Tibial nerve (tissue), 4 donors: ENCODE measurements around the gene FAF2.

Experiments used
- EP300 ChIP-seq, 2 donors: sonication (generic); formaldehyde crosslinking; IDR thresholded peaks; one replicate each; pipeline ENCODE4 v1.6.1; 2017; ENCODE audit warnings: antibody characterized with exemption in 2 of 2, mild to moderate bottlenecking in 1 of 2
- POLR2A ChIP-seq, 2 donors: fragments of 450-650 bp; IDR thresholded peaks; one replicate each; pipeline ENCODE4 v1.6.1; 2017; ENCODE audit warnings: antibody characterized with exemption in 2 of 2, mild to moderate bottlenecking in 2 of 2, moderate library complexity in 2 of 2
- TF ChIP-seq, protein P1 (sequence below), 5 experiments: fragments of 200-600 bp in 3 of 5; fragments of 450-650 bp in 2 of 5; sonication (generic) in 3 of 5; IDR thresholded peaks; one replicate each; pipeline ENCODE4 v1.5.1; 2016 to 2019; ENCODE audit warnings: antibody characterized with exemption in 5 of 5, mild to moderate bottlenecking in 3 of 5, moderate library complexity in 2 of 5

DNA sequence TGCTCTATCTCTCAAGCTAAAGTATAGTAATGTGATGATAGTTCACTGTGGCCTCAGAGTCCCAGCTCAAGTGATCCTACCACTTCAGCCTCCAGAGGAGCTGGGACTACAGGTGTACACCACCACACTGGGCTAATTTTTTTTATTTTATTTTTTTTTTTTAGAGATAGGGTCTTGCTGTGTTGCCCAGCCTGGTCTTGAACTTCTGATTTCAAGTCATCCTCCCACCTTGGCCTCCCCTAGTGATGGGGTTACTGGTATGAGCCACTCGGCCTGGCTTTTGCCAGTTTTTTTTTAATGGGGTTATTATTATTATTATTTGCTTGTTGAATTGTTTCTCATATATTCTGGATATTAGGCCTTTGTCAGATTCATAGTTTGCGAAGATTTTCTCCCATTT is 13.2 kb downstream of the FAF2 start:
- TF ChIP-seq, protein P1, sequence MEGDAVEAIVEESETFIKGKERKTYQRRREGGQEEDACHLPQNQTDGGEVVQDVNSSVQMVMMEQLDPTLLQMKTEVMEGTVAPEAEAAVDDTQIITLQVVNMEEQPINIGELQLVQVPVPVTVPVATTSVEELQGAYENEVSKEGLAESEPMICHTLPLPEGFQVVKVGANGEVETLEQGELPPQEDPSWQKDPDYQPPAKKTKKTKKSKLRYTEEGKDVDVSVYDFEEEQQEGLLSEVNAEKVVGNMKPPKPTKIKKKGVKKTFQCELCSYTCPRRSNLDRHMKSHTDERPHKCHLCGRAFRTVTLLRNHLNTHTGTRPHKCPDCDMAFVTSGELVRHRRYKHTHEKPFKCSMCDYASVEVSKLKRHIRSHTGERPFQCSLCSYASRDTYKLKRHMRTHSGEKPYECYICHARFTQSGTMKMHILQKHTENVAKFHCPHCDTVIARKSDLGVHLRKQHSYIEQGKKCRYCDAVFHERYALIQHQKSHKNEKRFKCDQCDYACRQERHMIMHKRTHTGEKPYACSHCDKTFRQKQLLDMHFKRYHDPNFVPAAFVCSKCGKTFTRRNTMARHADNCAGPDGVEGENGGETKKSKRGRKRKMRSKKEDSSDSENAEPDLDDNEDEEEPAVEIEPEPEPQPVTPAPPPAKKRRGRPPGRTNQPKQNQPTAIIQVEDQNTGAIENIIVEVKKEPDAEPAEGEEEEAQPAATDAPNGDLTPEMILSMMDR (IDR thresholded peaks at IDR 0.05), result no peak
- TF ChIP-seq POLR2A (IDR thresholded peaks at IDR 0.05), result no peak
- no peak for TF ChIP-seq EP300 (IDR thresholded peaks at IDR 0.05)
